HEK293 (cell line): ENCODE measurements around the gene SLX9.

ENCODE experiments used
- KLF7 ChIP-seq: fragments of 450-650 bp; formaldehyde crosslinking; IDR thresholded peaks from 2 replicates; pipeline ENCODE4 v1.5.1; 2016; ENCODE audit warnings: missing biosample characterization, missing genetic modification characterization, borderline replicate concordance
- TF ChIP-seq, protein P1 (sequence below): fragments of 450-650 bp; formaldehyde crosslinking; IDR thresholded peaks from 2 replicates; pipeline ENCODE4 v1.5.1; 2016; ENCODE audit warnings: missing biosample characterization, missing genetic modification characterization

DNA sequence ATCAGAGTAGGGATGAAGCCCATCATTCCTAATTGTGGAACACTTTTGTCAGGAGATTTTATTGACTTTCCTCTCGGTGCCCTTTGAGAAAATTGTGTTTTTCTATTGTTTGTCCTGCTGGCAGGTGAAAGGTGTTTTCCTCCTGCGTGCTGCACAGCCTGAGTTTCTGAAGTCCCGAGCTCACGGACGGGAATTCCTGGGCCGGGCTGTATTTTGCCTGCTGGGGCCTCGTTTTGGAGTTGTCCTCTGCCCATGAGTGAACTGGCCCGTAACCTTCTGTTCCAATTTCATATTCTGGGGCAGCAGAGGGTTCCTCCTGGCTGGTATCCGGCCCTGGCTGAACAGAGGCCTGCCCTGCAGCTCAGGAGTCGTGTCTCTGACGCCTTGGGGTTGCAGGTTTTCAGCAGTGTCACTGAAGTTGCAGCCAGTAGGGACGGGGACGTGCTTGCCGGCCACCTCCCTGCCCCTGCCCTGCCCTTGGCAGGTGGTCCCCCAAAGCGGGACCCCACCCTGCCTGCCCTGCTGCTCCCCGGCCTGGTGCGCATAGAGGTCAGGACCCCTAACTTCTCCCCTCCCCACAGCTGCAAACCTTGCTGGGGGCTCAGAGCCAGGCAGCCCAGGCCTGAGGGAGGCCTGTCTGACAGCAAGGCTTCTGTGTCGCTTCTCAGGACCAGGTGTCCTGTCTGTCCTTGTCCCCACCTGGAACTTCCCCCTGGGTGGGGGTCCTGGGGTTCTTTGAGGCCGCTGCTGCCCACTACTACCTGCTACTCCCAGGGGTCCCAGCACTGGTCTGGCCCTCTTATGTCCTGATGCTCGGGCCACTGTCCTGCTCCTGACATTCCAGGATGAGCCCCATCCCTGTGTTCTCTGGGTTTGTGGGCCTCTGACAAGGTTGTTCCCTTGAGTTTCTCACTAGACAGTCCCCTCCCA is 49.0 kb downstream of the SLX9 start:
- TF ChIP-seq, protein P1, sequence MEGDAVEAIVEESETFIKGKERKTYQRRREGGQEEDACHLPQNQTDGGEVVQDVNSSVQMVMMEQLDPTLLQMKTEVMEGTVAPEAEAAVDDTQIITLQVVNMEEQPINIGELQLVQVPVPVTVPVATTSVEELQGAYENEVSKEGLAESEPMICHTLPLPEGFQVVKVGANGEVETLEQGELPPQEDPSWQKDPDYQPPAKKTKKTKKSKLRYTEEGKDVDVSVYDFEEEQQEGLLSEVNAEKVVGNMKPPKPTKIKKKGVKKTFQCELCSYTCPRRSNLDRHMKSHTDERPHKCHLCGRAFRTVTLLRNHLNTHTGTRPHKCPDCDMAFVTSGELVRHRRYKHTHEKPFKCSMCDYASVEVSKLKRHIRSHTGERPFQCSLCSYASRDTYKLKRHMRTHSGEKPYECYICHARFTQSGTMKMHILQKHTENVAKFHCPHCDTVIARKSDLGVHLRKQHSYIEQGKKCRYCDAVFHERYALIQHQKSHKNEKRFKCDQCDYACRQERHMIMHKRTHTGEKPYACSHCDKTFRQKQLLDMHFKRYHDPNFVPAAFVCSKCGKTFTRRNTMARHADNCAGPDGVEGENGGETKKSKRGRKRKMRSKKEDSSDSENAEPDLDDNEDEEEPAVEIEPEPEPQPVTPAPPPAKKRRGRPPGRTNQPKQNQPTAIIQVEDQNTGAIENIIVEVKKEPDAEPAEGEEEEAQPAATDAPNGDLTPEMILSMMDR = no peak
- TF ChIP-seq KLF7 (tag by site-specific recombination) = no peak
